WTC11 (cell line): Measurements from ENCODE around the gene TOMM40L. TPM values are rescaled to one million over a fixed set of nuclear protein-coding genes. Genes with fewer than 3 reads are reported as not detected.

ENCODE experiments used
- ATAC-seq: fragments of 200-7000 bp; cut with Tn5 transposase; 2 replicates; pipeline ENCODE4 v1.10.0; 2021; ENCODE audit warnings: mild to moderate bottlenecking, moderate library complexity
- CTCF ChIA-PET: fragments of 300-600 bp; sonication (Branson Sonifier 250); formaldehyde crosslinking; loops from one replicate; lab custom pipeline; 2021; ENCODE audit warnings: antibody characterized with exemption; lab: Charles Lee
- POLR2A ChIA-PET: fragments of 350-600 bp; sonication (Branson Sonifier 250); formaldehyde crosslinking; loops from one replicate; lab custom pipeline; 2021; ENCODE audit warnings: antibody characterized with exemption; lab: Charles Lee
- DNase-seq: peaks from one replicate; pipeline ENCODE4 v3.0.0; 2021; ENCODE audit warnings: low spot score
- H3K27ac Mint-ChIP-seq: 2 replicates; pipeline ENCODE4 v1.8.0; 2021; ENCODE audit warnings: mixed read lengths
- H3K27me3 Mint-ChIP-seq: 2 replicates; pipeline ENCODE4 v1.8.0; 2021; ENCODE audit warnings: low read depth, mild to moderate bottlenecking, moderate library complexity, mixed read lengths
- H3K36me3 Mint-ChIP-seq: 2 replicates; pipeline ENCODE4 v1.8.0; 2021; ENCODE audit warnings: mixed read lengths
- H3K4me1 Mint-ChIP-seq: 2 replicates; pipeline ENCODE4 v1.8.0; 2022; ENCODE audit warnings: mixed read lengths
- H3K4me3 Mint-ChIP-seq: 2 replicates; pipeline ENCODE4 v1.8.0; 2021; ENCODE audit warnings: mild to moderate bottlenecking, moderate library complexity, mixed read lengths
- H3K9me3 Mint-ChIP-seq: 2 replicates; pipeline ENCODE4 v1.8.0; 2021; ENCODE audit warnings: mixed read lengths
- AR ChIP-seq: fragments of 250-450 bp; sonication (Bioruptor Pico); IDR thresholded peaks from 2 replicates; pipeline ENCODE4 v1.9.0; 2021; ENCODE audit warnings: mild to moderate bottlenecking
- ATF2 ChIP-seq: sonication (generic); formaldehyde crosslinking; IDR thresholded peaks from 2 replicates; pipeline ENCODE4 v1.8.1; 2022; ENCODE audit warnings: low read depth, missing genetic modification reagents, borderline replicate concordance
- MXD4 ChIP-seq: fragments of 250-450 bp; sonication (Bioruptor Pico); IDR thresholded peaks from 2 replicates; pipeline ENCODE4 v1.8.0; 2021; ENCODE audit warnings: mild to moderate bottlenecking, moderate library complexity, borderline replicate concordance
- MYBL2 ChIP-seq: sonication (generic); formaldehyde crosslinking; IDR thresholded peaks from 2 replicates; pipeline ENCODE4 v1.8.1; 2023; ENCODE audit warnings: mild to moderate bottlenecking, moderate library complexity, missing genetic modification reagents
- NFYB ChIP-seq: sonication (generic); formaldehyde crosslinking; conservative IDR thresholded peaks from 2 replicates; pipeline ENCODE4 v1.8.0; 2022; ENCODE audit warnings: low read depth, missing genetic modification reagents
- NR2C2 ChIP-seq: sonication (generic); formaldehyde crosslinking; IDR thresholded peaks from 2 replicates; pipeline ENCODE4 v1.8.0; 2022; ENCODE audit warnings: mild to moderate bottlenecking, missing genetic modification reagents
- OVOL2 ChIP-seq: fragments of 250-450 bp; sonication (Bioruptor Pico); IDR thresholded peaks from 2 replicates; pipeline ENCODE4 v1.9.0; 2021; ENCODE audit warnings: mild to moderate bottlenecking, borderline replicate concordance
- PRRX2 ChIP-seq: fragments of 250-450 bp; sonication (Bioruptor Pico); IDR thresholded peaks from 2 replicates; pipeline ENCODE4 v1.8.0; 2021; ENCODE audit warnings: mild to moderate bottlenecking
- TEAD1 ChIP-seq: sonication (generic); formaldehyde crosslinking; IDR thresholded peaks from 2 replicates; pipeline ENCODE4 v1.8.0; 2022; ENCODE audit warnings: mild to moderate bottlenecking, missing genetic modification reagents
- TEAD4 ChIP-seq: sonication (generic); formaldehyde crosslinking; IDR thresholded peaks from 2 replicates; pipeline ENCODE4 v1.8.0; 2022; ENCODE audit warnings: mild to moderate bottlenecking, missing genetic modification reagents
- ZNF121 ChIP-seq: sonication (generic); formaldehyde crosslinking; IDR thresholded peaks from 2 replicates; pipeline ENCODE4 v1.8.0; 2023; ENCODE audit warnings: missing genetic modification reagents
- ZNF138 ChIP-seq: sonication (generic); formaldehyde crosslinking; conservative IDR thresholded peaks from 2 replicates; pipeline ENCODE4 v1.8.1; 2022; ENCODE audit warnings: mild to moderate bottlenecking, moderate library complexity, missing genetic modification reagents
- ZNF219 ChIP-seq: sonication (generic); formaldehyde crosslinking; IDR thresholded peaks from 2 replicates; pipeline ENCODE4 v1.8.0; 2023; ENCODE audit warnings: missing genetic modification reagents, mild to moderate bottlenecking, borderline replicate concordance
- total RNA-seq: library from RNA; stranded (reverse); gene quantifications from 3 replicates; pipeline ENCODE4 v1.2.3, GENCODE V29; 2021
- TF ChIP-seq, protein P1 (sequence below): sonication (generic); formaldehyde crosslinking; IDR thresholded peaks from 2 replicates; pipeline ENCODE4 v1.8.1; 2023; ENCODE audit warnings: mild to moderate bottlenecking, moderate library complexity, missing genetic modification reagents
- TF ChIP-seq, protein P2 (sequence below): sonication (generic); formaldehyde crosslinking; IDR thresholded peaks from 2 replicates; pipeline ENCODE4 v1.8.1; 2022; ENCODE audit warnings: mild to moderate bottlenecking, moderate library complexity, missing genetic modification reagents
- TF ChIP-seq, protein P3 (sequence below): sonication (generic); formaldehyde crosslinking; IDR thresholded peaks from 2 replicates; pipeline ENCODE4 v1.8.1; 2023; ENCODE audit warnings: mild to moderate bottlenecking, missing genetic modification reagents, moderate library complexity
- TF ChIP-seq, protein P4 (sequence below): sonication (generic); formaldehyde crosslinking; IDR thresholded peaks from 2 replicates; pipeline ENCODE4 v1.8.0; 2022; ENCODE audit warnings: mild to moderate bottlenecking, missing genetic modification reagents

The TOMM40L gene
- total RNA-seq, 1 experiment from 2014 or later: 16.9 TPM

- POLR2A ChIA-PET: interaction anchor here (0.6 to 1.8 kb wide), 7 partner anchors 21 to 191 kb away, joined by 3 to 9 read pairs (median 3); partner anchors contain the start of genes B4GALT3, PPOX and TOMM40L
- CTCF ChIA-PET: interaction anchor here (0.5 to 3.3 kb wide), 24 partner anchors 8 to 244 kb away, joined by 3 to 47 read pairs (median 3); partner anchors contain the start of genes B4GALT3, F11R, ITLN2 and MPZ
- H3K27ac Mint-ChIP-seq: peak overlapping the region; percentile 86; the same call in 1 of the 2 replicates
- 0 out of 2 replicates have a peak, but pooled peaks have one; percentile 12 for TF ChIP-seq TEAD1 (CRISPR knock-in tag)
- no peak for TF ChIP-seq TEAD4 (CRISPR knock-in tag)
- TF ChIP-seq, protein P1, sequence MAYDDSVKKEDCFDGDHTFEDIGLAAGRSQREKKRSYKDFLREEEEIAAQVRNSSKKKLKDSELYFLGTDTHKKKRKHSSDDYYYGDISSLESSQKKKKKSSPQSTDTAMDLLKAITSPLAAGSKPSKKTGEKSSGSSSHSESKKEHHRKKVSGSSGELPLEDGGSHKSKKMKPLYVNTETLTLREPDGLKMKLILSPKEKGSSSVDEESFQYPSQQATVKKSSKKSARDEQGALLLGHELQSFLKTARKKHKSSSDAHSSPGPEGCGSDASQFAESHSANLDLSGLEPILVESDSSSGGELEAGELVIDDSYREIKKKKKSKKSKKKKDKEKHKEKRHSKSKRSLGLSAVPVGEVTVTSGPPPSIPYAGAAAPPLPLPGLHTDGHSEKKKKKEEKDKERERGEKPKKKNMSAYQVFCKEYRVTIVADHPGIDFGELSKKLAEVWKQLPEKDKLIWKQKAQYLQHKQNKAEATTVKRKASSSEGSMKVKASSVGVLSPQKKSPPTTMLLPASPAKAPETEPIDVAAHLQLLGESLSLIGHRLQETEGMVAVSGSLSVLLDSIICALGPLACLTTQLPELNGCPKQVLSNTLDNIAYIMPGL: 0 out of 2 replicates have a peak, but pooled peaks have one; percentile 35
- TF ChIP-seq, protein P2, sequence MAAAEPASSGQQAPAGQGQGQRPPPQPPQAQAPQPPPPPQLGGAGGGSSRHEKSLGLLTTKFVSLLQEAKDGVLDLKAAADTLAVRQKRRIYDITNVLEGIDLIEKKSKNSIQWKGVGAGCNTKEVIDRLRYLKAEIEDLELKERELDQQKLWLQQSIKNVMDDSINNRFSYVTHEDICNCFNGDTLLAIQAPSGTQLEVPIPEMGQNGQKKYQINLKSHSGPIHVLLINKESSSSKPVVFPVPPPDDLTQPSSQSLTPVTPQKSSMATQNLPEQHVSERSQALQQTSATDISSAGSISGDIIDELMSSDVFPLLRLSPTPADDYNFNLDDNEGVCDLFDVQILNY: 0 out of 2 replicates have a peak, but pooled peaks have one; percentile 26
- no peak for TF ChIP-seq ZNF219 (CRISPR knock-in tag)
- no peak for TF ChIP-seq PRRX2 (CRISPR knock-in tag)
- no peak for TF ChIP-seq ATF2 (CRISPR knock-in tag)
- no peak for TF ChIP-seq OVOL2 (CRISPR knock-in tag)
- TF ChIP-seq ZNF138 (CRISPR knock-in tag): no peak
- TF ChIP-seq AR (CRISPR knock-in tag): no peak
- TF ChIP-seq, protein P3, sequence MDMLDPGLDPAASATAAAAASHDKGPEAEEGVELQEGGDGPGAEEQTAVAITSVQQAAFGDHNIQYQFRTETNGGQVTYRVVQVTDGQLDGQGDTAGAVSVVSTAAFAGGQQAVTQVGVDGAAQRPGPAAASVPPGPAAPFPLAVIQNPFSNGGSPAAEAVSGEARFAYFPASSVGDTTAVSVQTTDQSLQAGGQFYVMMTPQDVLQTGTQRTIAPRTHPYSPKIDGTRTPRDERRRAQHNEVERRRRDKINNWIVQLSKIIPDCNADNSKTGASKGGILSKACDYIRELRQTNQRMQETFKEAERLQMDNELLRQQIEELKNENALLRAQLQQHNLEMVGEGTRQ: 0 out of 2 replicates have a peak, but pooled peaks have one; percentile 7
- H3K9me3 Mint-ChIP-seq: no peaks in the 10 kb centered on the region
- DNase-seq (peak; percentile 79), ATAC-seq (peak; percentile 38)
- peaks cover 57% of the 10 kb centered on the region for H3K4me1 Mint-ChIP-seq
- peak overlapping the region; percentile 62 for H3K4me3 Mint-ChIP-seq
- no peaks in the 10 kb centered on the region for H3K27me3 Mint-ChIP-seq
- no peaks in the 10 kb centered on the region; the same call in 1 of the 2 replicates for H3K36me3 Mint-ChIP-seq
Observed at GRCh38 chr1:161198194-161198896, 27.5 kb upstream of the TOMM40L start.

- peak within 1 kb of the TSS; percentile 86 for H3K27ac Mint-ChIP-seq
- H3K36me3 Mint-ChIP-seq: peaks cover 6% of the 10 kb centered on the region
- H3K4me3 Mint-ChIP-seq: peak within 1 kb of the TSS; percentile 62
- ATAC-seq (peak; percentile 13), DNase-seq (peak; percentile 42)
- no peaks in the 10 kb centered on the region for H3K9me3 Mint-ChIP-seq
- H3K4me1 Mint-ChIP-seq: peaks cover 60% of the 10 kb centered on the region
- POLR2A ChIA-PET: interaction anchor here (1.0 to 1.8 kb wide), 4 partner anchors 22 to 190 kb away, joined by 3 to 9 read pairs (median 4); partner anchors contain the start of genes B4GALT3, PPOX and TOMM40L
- H3K27me3 Mint-ChIP-seq: no peaks in the 10 kb centered on the region
- CTCF ChIA-PET: interaction anchor here (0.5 to 3.3 kb wide), 21 partner anchors 10 to 244 kb away, joined by 3 to 47 read pairs (median 3); partner anchors contain the start of genes B4GALT3, F11R, ITLN2 and PCP4L1
- TF ChIP-seq ZNF219 (CRISPR knock-in tag) (no peak), NR2C2 (no peak), ZNF121 (CRISPR knock-in tag) (no peak), ZNF138 (CRISPR knock-in tag) (no peak), NFYB (CRISPR knock-in tag) (peak; percentile 68), MXD4 (CRISPR knock-in tag) (no peak), MYBL2 (CRISPR knock-in tag) (no peak)
- TF ChIP-seq, protein P4, sequence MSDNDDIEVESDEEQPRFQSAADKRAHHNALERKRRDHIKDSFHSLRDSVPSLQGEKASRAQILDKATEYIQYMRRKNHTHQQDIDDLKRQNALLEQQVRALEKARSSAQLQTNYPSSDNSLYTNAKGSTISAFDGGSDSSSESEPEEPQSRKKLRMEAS (CRISPR knock-in tag): no peak
- TF ChIP-seq, protein P1: no peak
- TF ChIP-seq, protein P2: no peak
Observed at GRCh38 chr1:161198897-161199431, 26.9 kb upstream of the TOMM40L start, which contains the start of gene ADAMTS4. ADAMTS4 (minus strand) TSS chr1:161199054; CDS start chr1:161198627, 427 bp downstream.
